Medulla oblongata (tissue), 1 donor: ENCODE data around the gene BTAF1.
A peak's percentile ranks its signal among the peaks of the same experiment; 100 is the strongest.
"Not testable (repeated sequence)": the region's sequence is repeated elsewhere in the genome, so short reads cannot be mapped to it uniquely, and the experiment has no call there.

Experiments used
- DNase-seq: peaks from one replicate; pipeline ENCODE4 v3.0.0-alpha.2; 2015; ENCODE audit errors: extremely low spot score

The BTAF1 gene

DNA sequence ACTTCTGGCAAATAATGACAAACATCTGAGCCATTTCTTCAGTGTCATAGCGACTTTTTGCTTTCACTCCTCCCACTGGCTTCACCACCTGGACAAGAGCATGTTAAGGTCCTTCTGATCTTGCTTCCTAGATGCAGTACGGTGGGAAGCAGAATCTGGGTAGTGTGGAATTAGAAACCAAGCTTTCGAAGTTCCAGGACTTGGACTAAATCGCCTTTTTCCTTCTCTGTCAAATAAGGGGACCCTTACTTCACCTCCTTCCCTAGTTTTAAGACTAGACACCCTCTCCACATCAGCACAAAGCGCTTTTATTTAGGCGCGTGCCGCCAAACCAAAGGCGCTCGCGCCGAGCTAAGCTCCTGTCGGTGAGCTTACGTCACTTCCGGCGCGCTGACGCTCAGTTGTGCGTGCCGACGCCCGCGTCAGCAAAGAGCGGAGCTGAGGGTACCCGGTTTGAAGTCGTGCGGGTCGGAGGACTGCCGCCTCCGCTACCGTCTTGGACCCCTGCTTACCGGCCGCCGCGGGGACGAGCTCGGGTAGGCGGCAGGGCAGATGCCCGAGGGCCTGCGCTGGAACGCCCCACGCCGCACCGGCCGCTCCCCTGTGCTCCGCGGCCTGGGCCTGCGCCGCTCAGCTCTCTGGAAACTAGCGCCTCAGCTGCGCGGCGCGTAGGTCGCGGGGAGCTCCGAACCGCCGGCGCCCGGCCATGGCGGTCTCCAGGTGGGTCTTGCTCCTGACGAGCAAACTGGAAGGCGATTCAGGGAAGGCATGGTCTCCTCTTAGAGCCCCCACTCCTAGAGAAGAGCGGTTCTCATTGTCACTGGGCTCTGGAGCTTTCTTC lies at the start of gene BTAF1:
Gene BTAF1 (plus strand): TSS at position 400 of the 841 bp plus-strand sequence. CDS start 307 bp downstream, at position 707.
- DNase-seq: peak; percentile 96

DNA sequence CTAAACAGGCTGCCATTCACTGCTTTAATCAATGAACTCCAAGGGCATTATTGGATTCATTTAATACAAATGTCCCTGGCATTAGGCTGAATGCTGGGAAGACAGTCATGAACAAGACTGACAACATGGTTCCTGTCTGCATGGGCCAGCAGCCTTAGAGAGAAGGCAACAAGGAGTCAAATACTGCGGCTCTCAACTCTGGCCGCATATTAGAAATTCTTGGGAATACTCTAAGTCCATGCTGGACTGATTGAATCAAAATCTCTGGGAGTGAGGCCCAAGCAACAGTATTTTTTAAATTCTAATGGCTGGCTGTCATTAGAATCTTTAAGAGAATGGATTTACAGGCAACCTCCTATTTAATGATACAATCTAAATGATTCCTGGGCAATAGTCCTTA lies 48.4 kb upstream of the BTAF1 start:
- DNase-seq: no peak

DNA sequence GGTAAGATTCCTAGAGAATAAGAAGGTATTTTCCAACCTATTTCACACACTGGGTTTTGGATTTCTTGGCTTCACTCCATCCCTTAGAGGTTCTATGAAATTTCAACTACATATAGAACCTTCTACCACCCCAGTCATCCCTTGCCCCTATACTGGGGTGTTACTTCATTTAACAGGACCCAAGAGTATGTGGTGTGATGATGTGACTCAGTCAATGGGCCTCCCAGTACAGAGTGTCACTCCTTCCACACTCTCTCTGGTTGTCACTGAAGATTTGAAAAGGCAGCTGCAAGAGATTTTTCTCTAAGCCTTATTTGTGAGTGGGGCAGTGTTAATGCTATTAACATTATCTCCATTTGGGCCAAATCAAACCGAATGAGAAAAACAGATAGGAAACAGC lies 47.8 kb upstream of the BTAF1 start:
- no peak for DNase-seq

DNA sequence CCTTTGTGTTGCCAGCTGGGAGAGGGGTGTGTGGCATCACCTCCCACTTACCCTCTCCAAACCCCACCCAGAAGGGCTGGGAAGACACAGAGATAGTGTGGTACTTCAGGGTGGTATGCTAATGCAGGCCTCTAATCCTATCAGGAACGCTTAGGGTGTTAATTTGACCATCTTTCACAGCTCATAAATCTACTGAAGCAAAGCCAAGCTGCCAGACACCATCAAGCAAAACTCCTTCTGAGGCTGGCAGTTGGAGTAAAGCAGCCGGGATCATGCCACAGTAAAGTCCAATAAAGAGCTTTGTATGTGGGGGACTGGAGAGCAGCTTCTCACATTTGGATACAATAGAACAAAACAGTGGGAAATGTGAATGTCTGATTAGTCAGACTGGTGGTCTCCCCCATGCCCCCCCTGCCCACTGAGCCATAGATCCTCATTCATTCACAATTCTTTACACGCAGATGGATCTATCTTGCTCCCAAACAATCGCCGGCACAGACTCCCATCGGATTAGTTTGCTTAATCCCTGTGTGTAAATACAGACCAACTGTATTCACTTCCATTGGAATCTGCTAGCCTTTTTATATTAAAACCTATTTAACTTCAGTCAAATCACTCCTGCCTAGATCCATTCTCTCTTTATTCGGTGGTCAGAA lies 43.9 kb upstream of the BTAF1 start:
- DNase-seq: no peak

DNA sequence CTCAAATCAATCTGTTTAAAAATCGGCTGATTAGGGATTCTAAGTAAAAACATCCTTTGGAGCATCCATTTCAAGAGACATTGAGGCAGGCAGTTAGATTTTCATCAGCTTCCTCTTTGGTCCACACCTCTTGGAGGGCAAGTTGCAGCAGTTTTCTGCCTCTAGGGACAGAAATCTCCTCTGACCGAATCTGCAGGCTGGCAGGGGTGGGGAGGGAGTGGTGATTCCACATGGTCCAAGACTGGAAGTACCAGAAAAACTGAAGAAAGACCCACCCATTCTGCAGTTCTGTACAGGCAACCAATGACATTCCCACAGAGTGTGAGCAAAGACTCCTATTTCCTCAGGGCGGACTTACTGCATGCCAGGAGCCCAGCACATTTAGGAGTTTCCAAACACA lies 43.3 kb upstream of the BTAF1 start:
- no peak for DNase-seq

DNA sequence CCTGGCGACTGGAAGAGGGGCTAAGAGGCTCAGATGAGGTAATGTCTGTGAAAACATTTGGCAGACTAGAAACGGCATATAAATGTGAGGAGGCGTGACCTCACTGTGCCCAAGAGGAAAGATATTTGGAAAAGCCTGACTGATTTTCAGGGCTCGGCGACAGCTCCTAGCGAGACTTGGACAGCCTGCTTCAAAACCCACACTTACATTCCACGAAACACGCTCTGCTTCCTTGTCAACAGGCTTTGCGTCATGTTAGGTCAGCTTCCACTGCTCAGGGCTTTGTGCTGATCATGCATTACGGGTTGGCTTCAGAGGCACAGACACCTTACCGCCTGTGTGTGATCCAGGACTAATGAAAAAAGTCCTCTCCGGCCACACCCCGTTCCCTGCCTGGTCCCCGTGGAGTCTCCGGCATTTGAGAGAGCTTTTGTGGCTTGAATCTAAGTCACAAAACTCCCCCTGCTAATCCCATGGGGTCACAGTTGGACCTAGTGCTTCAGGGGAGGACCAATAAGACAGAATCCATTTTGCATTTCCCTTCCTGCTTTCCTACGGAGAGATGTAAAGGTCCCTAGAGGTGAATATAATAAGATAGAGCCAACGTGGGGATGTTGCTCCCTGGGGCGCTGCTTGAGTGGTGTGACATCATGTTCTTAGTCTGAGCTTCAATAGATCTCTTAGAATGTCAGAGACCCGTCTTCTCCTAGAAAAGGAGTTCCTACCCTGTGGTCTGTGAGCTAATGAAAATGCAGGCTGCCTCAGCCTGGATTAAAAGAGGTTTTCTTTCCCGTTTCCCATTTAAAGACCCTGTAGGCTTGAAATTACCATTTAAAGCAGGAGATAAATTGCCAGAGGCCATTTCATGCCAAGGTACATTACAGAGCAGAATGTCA lies 39.8 kb upstream of the BTAF1 start:
- DNase-seq: peak; percentile 38

DNA sequence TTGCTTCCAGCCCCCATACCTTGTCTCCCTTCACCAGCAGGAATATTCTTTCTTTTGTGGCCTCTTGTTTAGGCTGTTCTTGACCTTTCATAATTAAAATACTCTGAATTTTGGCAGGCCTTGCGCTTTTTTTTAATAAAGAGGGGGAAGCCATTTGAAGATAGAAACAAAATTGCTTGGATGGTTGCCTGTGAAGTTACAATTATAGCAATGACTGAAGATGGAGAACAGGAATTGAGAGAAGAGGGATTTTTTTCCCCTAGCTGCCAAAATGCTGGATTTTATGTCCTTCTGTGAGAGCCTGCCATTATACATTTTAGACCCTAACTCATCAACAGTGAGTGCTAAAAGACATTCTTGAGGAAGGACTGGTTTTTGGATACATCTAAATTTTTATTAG lies 39.0 kb upstream of the BTAF1 start:
- no peak for DNase-seq

DNA sequence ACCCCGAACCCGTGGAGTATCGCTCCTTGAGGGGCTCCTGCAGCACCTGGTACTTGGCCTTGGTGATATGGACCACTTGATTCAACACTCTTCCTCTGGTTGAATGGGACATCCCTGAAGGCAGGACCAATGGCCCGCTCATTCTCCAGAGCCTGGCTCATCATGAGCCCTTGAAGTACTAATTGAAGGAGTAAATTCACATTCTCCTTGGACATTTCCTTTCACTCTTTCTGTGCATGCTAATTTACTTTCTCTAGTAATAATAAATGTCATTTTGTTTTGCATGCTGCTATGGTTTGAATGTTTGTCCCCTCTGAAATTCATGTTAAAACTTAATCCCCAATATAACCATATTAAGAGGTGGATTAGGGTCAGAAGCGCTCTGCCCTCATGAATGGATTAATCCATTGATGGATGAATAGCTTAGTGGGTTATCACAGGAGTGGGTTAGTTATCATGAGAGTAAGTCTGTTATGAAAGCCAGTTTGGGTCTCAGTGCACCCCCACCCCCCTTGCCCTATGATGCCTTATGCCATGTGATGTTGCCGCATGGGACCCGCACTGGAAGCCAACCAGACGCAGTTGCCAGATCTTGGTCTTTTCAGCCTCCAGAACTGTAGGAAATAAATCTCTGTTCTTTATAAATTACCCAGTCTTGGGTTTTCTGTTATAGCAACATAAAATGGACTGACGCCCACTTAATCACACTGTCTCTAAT lies 38.0 kb upstream of the BTAF1 start:
- DNase-seq: no peak

DNA sequence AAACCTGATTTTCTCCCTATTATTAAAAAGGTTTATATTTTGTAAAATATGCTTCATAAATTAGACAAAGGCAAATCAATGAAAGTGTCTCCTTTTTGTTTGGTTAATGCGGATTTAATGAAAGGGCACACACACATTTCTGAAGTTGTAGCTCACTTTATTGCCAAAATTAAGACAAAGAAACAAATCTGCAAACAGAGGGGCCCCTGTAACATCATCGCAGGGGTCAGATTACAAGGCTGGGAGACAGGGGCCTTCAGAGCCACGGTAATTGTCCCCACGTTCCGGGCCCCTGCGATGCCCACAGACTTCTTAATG lies 36.7 kb upstream of the BTAF1 start:
- DNase-seq: no peak

DNA sequence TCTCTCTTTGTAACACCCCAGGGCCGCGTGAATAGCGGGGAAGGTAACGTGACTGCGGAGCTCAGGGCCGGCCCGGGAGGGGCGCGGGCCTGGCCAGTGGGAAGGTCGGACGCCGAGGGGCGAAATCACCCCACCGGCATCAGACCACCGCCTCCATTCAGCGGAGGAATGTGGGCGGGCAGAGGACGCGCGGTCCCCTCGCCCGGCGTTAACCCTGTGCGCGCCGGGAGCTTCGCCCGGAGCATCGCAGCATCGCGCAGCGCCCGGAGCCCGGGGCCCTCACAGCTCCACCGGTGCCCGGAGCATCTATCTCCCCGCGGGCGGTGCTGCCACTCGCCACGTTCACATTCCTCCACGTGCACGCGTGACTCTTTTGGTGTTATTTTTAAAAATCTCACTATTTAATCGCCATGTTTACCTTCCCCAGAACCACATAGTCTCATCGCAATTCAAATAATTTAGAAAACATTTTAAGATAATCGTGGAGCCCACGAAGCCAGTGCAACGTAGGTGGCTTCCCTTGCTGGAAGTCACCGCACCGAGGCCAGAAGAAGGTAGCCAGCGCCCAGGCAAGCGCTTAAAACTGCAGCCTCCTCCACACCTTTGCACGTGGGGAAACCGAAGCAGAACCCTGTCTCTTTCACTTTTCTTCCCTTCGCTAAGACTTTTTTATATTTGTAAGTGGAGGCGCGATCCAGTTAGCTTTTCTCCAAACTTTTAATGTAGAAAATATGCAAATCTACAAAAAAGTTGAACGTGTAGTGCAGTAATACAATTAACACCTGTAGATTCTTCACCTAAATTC lies 36.1 kb upstream of the BTAF1 start:
- peak; percentile 57 for DNase-seq

DNA sequence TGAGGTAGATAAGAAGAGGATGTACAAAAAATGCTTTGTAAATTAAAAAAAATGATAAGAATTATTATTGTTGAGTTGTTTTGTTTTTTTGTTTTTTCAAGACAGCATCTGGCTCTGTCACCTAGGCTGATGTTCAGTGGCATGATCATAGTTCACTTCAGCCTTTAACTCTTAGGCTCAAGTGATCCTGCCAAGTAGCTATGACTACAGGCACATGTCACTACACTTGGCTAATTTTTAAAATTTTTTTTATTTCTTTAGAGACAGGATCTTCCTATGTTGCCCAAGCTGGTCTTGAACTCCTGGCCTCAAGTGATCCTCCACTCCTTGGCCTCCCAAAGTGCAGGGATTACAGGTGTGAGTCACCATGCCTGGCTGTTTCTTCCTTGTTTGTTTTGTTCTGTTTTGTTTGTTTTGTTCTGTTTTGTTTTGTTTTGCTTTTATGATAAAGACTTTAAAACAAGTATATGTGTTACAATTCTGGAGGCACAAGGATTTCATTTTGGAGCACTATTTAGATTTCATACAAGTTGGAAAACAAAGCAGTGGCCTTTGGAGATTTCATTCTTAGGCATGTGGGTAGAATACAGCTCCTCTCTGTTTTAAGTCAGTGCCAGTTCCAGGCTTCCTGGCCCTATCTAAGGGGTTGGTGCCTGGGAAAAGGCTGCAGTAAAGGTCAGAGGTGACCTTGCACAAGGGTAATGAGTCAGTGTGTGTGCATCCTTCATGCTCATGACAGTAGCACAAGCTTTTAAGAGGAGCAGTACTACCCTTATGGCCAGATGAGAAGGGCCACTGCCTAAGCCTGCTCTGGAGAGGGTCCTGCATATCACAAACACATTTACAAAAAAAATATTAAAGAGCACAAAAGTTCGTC lies 32.2 kb upstream of the BTAF1 start:
- DNase-seq: no peak

DNA sequence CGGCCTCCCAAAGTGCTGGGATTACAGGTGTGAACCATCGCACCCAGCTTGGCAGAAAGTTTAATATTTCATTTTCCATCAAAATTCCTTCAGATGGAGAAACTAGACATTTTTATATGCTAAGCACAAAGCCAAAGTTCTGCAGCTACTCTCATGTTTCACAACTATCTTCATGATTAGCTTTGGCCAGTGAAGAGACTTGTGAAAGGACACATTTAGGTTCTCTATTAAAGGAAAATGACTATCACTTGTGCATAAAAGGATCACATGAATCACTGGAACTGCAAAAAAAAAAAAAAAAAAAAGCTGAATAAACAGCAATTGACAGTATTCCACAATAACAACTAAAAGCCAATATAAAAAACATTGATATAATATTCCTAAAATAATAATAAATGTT lies 30.5 kb upstream of the BTAF1 start:
- no peak for DNase-seq

DNA sequence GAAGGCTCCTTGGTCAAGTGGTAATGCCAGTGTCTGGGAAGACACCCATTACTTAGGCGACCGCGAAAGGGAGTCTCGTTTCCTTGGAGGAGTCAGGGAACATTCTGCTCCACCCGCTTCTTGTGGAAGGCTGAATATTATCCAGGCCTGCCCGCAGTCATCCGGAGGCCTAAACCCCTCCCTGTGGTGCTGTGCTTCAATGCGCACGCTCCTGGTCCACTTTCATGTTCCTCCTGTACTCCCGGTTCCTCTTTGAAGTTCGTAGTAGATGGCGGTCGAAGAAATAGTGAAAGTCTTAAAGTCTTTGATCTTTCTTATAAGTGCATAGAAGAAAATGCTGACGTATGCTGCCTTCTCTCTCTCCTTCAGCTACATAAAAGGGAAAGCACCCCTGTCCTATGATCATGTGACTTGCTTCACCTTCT lies 29.3 kb upstream of the BTAF1 start:
- not testable (repeated sequence) for DNase-seq

DNA sequence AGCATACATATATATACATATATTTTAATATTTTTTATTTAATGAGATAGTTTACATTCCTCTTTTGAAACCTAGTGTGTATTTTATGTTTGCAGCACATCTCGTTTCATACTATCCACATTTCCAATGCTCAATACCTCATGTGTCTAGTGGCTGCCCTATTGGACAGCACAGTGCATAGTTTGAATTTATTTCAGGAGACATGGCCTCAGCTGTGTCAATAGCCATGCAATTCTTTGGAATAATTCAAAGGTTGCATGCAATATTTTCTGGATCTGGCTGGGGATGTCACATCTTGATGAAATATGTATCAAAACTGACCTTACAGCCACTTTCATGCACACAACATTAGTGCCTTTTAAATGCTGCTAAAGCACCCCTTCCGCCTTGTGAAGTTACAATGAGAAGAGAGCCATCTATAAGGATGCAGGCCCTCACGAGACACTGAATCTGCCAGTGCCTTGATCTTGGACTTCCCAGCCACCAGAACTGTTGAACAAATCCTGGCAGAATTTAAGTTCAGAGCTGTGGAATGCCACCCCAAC lies 27.3 kb upstream of the BTAF1 start:
- DNase-seq: no peak

DNA sequence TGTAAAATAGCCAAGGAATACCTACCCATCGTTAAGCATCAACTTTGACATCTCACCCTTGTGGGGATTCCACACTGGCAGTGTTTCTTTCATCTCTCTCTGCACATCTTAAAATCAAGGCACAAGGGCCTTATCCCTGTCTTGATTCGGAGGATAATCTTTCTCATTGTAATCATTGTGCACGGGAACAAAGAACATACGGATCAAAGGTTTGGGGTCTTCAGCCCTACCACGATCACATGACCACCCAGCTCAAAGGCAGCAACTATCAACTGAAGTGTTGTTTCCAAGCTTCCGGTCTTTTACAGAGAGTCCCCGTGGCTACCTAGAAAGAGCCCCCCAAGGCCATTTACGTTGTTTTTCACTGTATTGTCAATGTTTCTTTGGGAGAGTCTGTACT lies 26.1 kb upstream of the BTAF1 start:
- no peak for DNase-seq

DNA sequence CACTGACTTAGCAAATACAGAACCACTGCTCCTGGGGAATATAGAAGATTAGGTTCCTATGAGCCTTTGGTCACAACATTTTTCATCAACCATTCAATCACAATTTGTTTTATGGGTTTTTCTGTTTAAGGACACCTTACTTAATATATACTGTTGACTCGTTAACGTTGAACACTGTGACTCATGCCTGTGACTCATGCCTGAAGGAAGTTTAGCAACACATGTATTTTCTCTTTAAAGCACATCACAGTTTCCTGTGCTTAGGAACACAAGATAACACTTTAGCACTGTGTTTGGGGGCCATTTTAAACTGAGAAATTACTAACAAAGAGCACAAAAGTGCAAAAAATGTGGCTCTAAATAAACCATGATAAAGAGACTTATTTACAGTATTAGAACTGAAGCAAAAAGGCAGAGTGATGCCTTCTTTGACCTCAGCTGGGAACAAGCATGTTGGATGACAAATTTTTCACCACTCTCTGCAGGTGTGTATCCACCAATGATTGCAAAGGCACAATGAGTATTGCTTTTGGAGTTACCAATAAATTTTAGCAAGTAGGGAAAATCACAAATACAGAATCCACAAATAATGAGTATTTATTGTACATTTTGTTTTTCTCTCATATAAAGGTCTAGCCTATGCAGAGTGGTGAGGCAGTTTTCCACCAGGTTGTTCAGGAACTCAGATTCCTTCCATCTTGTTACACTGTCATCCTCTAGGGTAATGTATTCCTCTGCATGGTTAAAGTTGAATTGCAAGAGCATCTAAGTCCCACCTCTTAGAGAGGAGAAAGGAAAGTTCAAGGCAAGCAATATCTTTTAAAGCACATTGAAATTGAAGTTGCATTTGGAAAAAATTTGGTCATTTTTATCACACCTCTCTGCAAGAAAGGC lies 21.5 kb upstream of the BTAF1 start:
- no peak for DNase-seq

DNA sequence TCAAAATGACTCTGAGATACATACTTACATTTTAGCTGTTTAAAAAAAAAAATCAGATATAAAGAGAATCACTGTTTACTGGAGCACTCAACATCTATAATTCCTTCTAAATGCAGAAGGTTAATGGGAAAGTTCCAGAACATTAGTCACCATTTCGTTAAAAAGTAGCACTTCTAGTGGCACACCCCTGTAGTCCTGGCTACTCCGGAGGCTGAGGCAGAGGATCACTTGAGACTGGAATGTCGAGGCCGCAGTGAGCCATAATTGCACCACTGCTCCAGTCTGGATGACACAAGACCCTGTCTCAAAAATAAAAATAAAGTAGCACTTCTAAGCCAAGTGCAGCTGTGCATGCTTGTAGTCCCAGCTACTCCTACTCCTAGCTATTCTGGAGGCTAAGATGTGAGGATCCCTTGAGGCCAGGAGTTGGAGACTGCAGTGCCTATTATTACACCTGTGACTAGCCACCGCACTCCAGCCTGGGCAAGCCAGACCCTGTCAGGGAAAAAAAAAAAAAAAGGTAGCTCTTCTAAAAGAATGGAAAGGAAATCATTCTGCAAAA lies 16.5 kb upstream of the BTAF1 start:
- DNase-seq: no peak

DNA sequence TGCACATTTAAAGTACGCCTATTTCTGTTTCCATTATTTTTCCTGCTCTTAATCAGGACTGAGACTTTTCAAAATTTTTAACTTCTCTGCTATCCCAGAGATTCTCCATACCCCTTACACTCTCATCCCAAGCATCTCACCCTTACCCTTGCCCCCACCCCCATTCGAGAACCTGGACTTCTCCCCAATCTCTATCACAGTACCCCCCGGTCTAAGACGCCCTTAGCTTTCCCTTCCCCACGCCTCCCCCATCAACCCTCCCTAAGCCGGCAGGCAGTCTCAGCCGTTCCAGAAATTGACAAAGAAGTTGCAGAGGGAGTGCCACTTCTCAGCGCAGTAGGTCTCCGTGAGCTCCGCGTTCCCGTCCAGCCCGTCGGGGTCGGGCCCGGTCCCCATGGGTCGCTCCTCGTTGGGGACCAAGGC lies 15.6 kb upstream of the BTAF1 start:
- DNase-seq: no peak
